Neural progenitor cell (in vitro differentiated cells): ENCODE results near the gene UBC. TPM values are rescaled to one million over a fixed set of nuclear protein-coding genes. Genes with fewer than 3 reads are reported as not detected.

Source experiments
- DNase-seq: peaks from one replicate; pipeline ENCODE4 v3.0.0-alpha.2; 2016; ENCODE audit warnings: low spot score
- H2AFZ ChIP-seq: fragments of 200-600 bp; sonication (generic); replicated peaks from 2 replicates; pipeline ENCODE4 v1.6.1; 2016; ENCODE audit warnings: antibody characterized with exemption
- H3F3A ChIP-seq: fragments of 200-600 bp; sonication (generic); 2 replicates; pipeline ENCODE4 v1.6.1; 2016; ENCODE audit warnings: antibody characterized with exemption, low read depth
- H3K27ac ChIP-seq: fragments of 200-600 bp; sonication (generic); 2 replicates; pipeline ENCODE4 v1.5.1; 2016; ENCODE audit warnings: mild to moderate bottlenecking
- H3K27me3 ChIP-seq: fragments of 200-600 bp; sonication (generic); 2 replicates; pipeline ENCODE4 v1.6.1; 2016; ENCODE audit warnings: mild to moderate bottlenecking, moderate library complexity
- H3K36me3 ChIP-seq: fragments of 200-600 bp; sonication (generic); 2 replicates; pipeline ENCODE4 v1.5.1; 2016
- H3K4me1 ChIP-seq: fragments of 200-600 bp; sonication (generic); 2 replicates; pipeline ENCODE4 v1.6.1; 2016; ENCODE audit warnings: mixed run types
- H3K4me2 ChIP-seq: fragments of 200-600 bp; sonication (generic); 2 replicates; pipeline ENCODE4 v1.6.1; 2016
- H3K4me3 ChIP-seq: fragments of 200-600 bp; sonication (generic); 2 replicates; pipeline ENCODE4 v1.5.1; 2016
- H3K79me2 ChIP-seq: fragments of 200-600 bp; sonication (generic); 2 replicates; pipeline ENCODE4 v1.6.1; 2016; ENCODE audit warnings: low read depth
- H3K9ac ChIP-seq: fragments of 200-600 bp; sonication (generic); 2 replicates; pipeline ENCODE4 v1.6.1; 2016
- H3K9me3 ChIP-seq: fragments of 200-600 bp; sonication (generic); 2 replicates; pipeline ENCODE4 v1.5.1; 2016; ENCODE audit warnings: low read depth
- H4K20me1 ChIP-seq: fragments of 200-600 bp; sonication (generic); 2 replicates; pipeline ENCODE4 v1.6.1; 2016; ENCODE audit warnings: low read depth
- H3K27ac Mint-ChIP-seq: 3 replicates; pipeline ENCODE4 v1.8.0; 2021; ENCODE audit warnings: mixed read lengths
- H3K27me3 Mint-ChIP-seq: 2 replicates; pipeline ENCODE4 v1.8.0; 2022; ENCODE audit warnings: low read depth, mild to moderate bottlenecking, inconsistent platforms, moderate library complexity, mixed read lengths; ENCODE audit not compliant: insufficient read depth
- H3K36me3 Mint-ChIP-seq: 3 replicates; pipeline ENCODE4 v1.8.0; 2021; ENCODE audit warnings: mixed read lengths
- H3K4me1 Mint-ChIP-seq: 3 replicates; pipeline ENCODE4 v1.8.0; 2021; ENCODE audit warnings: mixed read lengths
- H3K4me3 Mint-ChIP-seq: 3 replicates; pipeline ENCODE4 v1.8.0; 2021; ENCODE audit warnings: mild to moderate bottlenecking, moderate library complexity, mixed read lengths
- H3K9me3 Mint-ChIP-seq: 3 replicates; pipeline ENCODE4 v1.8.0; 2020; ENCODE audit warnings: mixed read lengths
- CTCF ChIP-seq: fragments of 200-600 bp; sonication (generic); IDR thresholded peaks from 2 replicates; pipeline ENCODE4 v1.5.1; 2017; ENCODE audit warnings: antibody characterized with exemption, mild to moderate bottlenecking
- EZH2 ChIP-seq: fragments of 200-600 bp; sonication (generic); IDR thresholded peaks from 2 replicates; pipeline ENCODE4 v1.6.1; 2017; ENCODE audit warnings: antibody characterized with exemption, mild to moderate bottlenecking, moderate library complexity
- EZH2phosphoT487 ChIP-seq: fragments of 200-600 bp; sonication (generic); IDR thresholded peaks from 2 replicates; pipeline ENCODE4 v1.6.1; 2017; ENCODE audit warnings: antibody characterized with exemption
- total RNA-seq: library from RNA; depleted of rRNA; stranded (reverse); fragments of >200 nt; gene quantifications from 2 replicates; pipeline ENCODE4 v1.2.3, GENCODE V29; 2015; ENCODE audit warnings: low replicate concordance

UBC gene
- total RNA-seq, 1 donor from 2014 or later = 857 TPM

GRCh38 chr12:124878795-124879516 is 35.5 kb downstream of the UBC start:
- TF ChIP-seq CTCF = no peak
- TF ChIP-seq EZH2phosphoT487 = no peak
- TF ChIP-seq EZH2 = no peak
- H3K4me3 Mint-ChIP-seq = no peak overlapping the region
- H3K27me3 ChIP-seq = no peaks in the 10 kb centered on the region
- no peaks in the 10 kb centered on the region for H3F3A ChIP-seq
- H3K79me2 ChIP-seq = no peaks in the 10 kb centered on the region
- H3K36me3 ChIP-seq = no peaks in the 10 kb centered on the region
- no peaks in the 10 kb centered on the region for H3K4me1 ChIP-seq
- no peak overlapping the region for H3K9ac ChIP-seq
- H4K20me1 ChIP-seq = no peaks in the 10 kb centered on the region
- peaks cover 19% of the 10 kb centered on the region for H3K4me1 Mint-ChIP-seq
- H3K27ac Mint-ChIP-seq = no peak overlapping the region
- no peak overlapping the region for H3K4me2 ChIP-seq
- no peaks in the 10 kb centered on the region for H3K9me3 Mint-ChIP-seq
- H3K4me3 ChIP-seq = no peak overlapping the region
- no peak overlapping the region for H3K27ac ChIP-seq
- H3K9me3 ChIP-seq = no peaks in the 10 kb centered on the region
- H3K27me3 Mint-ChIP-seq = peaks cover 4% of the 10 kb centered on the region
- H3K36me3 Mint-ChIP-seq = no peaks in the 10 kb centered on the region
- no peak for DNase-seq
- H2AFZ ChIP-seq = no peak overlapping the region

GRCh38 chr12:124877423-124877822 is 37.0 kb downstream of the UBC start:
- TF ChIP-seq EZH2 (no peak), CTCF (no peak), EZH2phosphoT487 (no peak)
- no peak for DNase-seq

GRCh38 chr12:124876171-124876570 is 38.3 kb downstream of the UBC start:
- H3K4me1 ChIP-seq = peaks cover 12% of the 10 kb centered on the region
- no peaks in the 10 kb centered on the region for H3K36me3 Mint-ChIP-seq
- H3K4me3 Mint-ChIP-seq = no peak overlapping the region
- no peak overlapping the region for H3K4me3 ChIP-seq
- peaks cover 26% of the 10 kb centered on the region for H3K4me1 Mint-ChIP-seq
- no peaks in the 10 kb centered on the region for H3K79me2 ChIP-seq
- no peaks in the 10 kb centered on the region for H3K9me3 Mint-ChIP-seq
- no peak overlapping the region for H3K27ac ChIP-seq
- no peaks in the 10 kb centered on the region for H3K9me3 ChIP-seq
- H4K20me1 ChIP-seq = no peaks in the 10 kb centered on the region
- peaks cover 2% of the 10 kb centered on the region for H3K27me3 Mint-ChIP-seq
- H3K9ac ChIP-seq = no peak overlapping the region
- H3K27me3 ChIP-seq = no peaks in the 10 kb centered on the region
- H2AFZ ChIP-seq = no peak overlapping the region
- H3K27ac Mint-ChIP-seq = peak overlapping the region; percentile 19
- no peak overlapping the region for H3K4me2 ChIP-seq
- no peaks in the 10 kb centered on the region for H3F3A ChIP-seq
- no peak for DNase-seq
- H3K36me3 ChIP-seq = no peaks in the 10 kb centered on the region
- TF ChIP-seq EZH2phosphoT487 (no peak), CTCF (no peak), EZH2 (no peak)

More at GRCh38 chr12:124877423-124877822, 37.0 kb downstream of the UBC start:
- Mint-ChIP-seq H3K27ac (peak overlapping the region; percentile 31), H3K27me3 (peaks cover 4% of the 10 kb centered on the region), H3K9me3 (no peaks in the 10 kb centered on the region), H3K4me1 (peaks cover 18% of the 10 kb centered on the region), H3K4me3 (no peak overlapping the region), H3K36me3 (no peaks in the 10 kb centered on the region)
- Histone ChIP-seq H3F3A (no peaks in the 10 kb centered on the region), H3K4me1 (no peaks in the 10 kb centered on the region), H4K20me1 (no peaks in the 10 kb centered on the region), H3K27me3 (no peaks in the 10 kb centered on the region), H3K9ac (no peak overlapping the region), H2AFZ (no peak overlapping the region), H3K27ac (no peak overlapping the region), H3K4me2 (no peak overlapping the region), H3K36me3 (no peaks in the 10 kb centered on the region), H3K4me3 (no peak overlapping the region), H3K9me3 (no peaks in the 10 kb centered on the region), H3K79me2 (no peaks in the 10 kb centered on the region)
